Activated CD4-positive, CD25-positive, alpha-beta regulatory T cell treated with anti-CD3 and anti-CD28 coated beads, Interleukin-2, amount 50 U/mL, for 24 hours (primary cell): ENCODE data around the gene ANTKMT.
"Not testable (repeated sequence)": the region's sequence is repeated elsewhere in the genome, so short reads cannot be mapped to it uniquely, and the experiment has no call there.

Source experiments
- ATAC-seq, 2 donors: fragments of 150-1000 bp; cut with Tn5 transposase; one replicate each; pipeline ENCODE4 v1.10.0; 2021; ENCODE audit warnings: mild to moderate bottlenecking in 1 of 2, moderate library complexity in 1 of 2

Gene ANTKMT

GRCh38 chr16:743794-744500 is 23.0 kb downstream of the ANTKMT start:
- ATAC-seq: no peak

DNA sequence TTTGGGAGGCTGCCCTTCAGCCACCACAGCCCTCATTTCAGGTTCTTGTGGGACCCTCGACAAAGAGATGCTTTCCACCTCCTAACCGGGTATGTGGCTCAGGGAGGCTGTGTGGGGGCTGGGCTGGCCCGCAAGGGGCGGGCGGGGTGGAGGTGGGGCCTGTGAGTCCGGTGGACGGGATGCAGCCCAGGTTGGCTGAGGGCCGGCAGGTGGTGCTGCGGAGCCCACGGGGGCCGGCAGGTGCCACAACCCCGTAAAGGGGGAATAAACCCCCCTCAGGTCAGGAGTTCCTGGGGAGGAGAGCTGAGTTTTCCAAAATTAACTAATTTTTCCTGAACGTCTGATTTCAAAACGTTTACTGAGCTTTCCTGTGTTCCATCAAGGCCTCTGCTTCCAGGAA is 24.8 kb downstream of the ANTKMT start:
- no peak for ATAC-seq

DNA sequence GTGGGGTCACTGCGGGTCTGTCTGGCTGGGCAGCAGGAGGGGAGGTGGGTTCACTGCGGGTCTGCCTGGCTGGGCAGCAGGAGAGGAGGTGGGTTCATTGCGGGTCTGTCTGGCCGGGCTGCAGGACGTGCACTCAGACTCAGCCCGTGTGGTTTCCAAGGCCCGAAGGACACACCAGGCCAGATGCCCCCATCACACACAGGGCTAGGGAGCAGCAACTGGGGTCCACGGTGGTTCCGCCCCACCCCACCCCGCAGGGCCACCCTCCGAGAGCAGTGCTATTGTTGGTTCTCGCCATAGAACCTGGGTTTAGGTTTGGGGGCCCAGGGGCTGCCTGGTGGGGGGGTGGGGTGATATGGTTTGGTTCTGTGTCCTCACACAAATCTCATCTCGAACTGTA is 25.7 kb downstream of the ANTKMT start:
- ATAC-seq: no peak

DNA sequence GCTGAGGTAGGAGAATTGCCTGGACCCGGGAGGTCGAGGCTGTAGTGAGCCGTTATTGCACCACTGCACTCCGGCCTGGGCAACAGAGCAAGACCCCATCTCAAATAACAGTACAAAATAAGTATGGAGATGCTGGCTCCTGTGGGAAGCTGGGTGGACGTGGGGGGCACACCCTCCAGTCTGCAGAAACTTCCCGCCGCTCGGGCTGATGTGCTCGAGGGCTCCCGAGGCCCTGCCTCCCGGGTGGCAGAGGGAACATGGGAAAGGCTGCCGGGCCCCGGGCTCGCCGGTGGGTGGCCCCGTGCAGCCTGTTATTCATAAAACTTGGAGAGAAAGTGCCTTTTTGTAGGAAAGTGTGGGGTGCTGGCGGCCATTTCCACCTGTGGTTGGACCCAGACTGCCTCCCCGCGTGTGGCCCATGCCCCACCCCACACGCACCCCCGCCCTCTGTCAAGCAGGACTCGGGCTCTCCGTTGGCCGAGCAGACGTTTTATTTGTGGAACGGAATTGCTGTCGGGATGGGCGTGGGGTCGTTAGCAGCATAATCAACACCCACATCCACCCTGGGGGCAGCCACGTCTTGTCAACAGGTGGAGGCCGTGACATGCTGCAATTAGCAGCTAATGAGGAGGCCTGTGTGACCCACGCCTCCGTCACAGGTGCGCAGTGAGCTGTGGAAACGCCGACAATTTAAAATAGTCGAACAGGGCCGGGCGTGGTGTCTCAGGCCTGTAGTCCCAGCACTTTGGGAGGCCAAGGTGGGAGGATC is 27.2 kb downstream of the ANTKMT start:
- no peak for ATAC-seq

- no peak for ATAC-seq
Observed at GRCh38 chr16:749010-749409, 28.1 kb downstream of the ANTKMT start.

DNA sequence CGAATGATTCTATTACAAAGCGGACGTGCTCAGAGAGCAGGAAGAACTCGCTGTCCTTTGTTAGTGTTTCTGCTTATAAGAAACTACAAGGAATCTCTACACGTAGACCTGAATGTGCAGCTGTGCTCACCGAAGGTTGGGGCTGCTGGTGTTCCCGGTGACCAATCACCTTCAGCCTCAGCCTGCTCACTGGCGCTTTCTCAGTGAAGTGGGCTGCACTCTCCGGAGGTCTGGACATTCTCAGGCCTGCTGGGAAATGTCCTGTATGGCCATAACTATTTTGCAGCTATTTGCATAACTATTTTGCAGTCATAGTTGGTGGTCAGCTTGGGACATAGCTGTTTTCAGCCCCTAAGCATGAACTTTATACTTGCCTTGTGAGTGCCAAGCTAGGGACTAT is 29.5 kb downstream of the ANTKMT start:
- ATAC-seq: no peak

- no peak for ATAC-seq
Observed at GRCh38 chr16:751152-752006, 30.4 kb downstream of the ANTKMT start.

DNA sequence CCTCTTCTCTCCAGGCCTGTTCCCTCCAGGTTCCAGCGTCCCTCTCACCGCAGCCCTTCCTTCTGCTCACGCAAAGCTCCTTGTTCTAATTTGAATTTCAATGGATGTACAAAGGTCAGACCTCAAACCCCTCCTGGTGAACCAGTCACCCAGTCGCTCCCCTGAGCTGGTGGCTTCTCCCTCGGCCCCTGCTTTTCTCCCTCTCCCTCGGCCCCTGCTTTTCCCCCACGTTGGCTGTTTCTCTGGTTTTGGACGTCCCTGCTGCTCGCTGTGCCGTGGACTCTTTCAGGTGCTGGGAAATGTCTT is 31.0 kb downstream of the ANTKMT start:
- no peak for ATAC-seq

GRCh38 chr16:754121-754607 is 33.2 kb downstream of the ANTKMT start:
- ATAC-seq: not testable (repeated sequence)

DNA sequence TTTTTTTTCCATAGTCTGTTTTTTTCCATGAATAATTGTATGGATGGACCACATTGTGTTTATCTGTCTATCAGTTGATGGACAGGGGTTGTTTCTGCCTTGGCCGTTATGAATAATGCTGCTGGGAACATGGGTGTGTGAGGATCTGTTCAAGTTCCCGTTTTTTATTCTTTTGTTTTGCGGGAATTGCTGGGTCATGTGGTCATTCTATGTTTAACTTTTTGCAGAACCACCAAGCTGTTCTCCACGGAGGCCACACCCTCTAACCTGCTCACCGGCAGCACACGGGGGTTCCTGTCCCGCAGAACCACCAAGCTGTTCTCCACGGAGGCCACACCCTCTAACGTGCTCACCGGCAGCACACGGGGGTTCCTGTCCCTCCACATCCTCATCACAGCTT is 33.7 kb downstream of the ANTKMT start:
- ATAC-seq: no peak

DNA sequence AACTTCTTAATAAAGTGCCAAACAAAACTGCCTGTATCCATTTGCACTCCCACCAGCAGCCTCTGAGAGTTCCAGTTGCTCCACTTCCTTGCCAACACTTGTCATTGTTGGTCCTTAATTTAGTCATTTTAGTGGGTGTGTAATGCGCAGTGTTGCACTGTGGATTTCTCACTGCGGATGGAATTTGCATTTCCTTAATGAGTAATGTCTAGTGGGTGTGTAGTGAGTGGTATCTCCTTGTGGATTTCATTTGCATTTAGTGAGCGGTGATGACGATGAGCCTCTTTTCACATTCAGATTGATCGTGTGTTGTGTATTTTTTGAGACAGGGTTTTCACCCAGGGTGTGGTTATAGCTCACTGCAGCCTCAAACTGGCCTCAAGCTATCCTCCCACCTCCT is 35.5 kb downstream of the ANTKMT start:
- no peak for ATAC-seq

- no peak for ATAC-seq
Observed at GRCh38 chr16:759110-759910, 38.4 kb downstream of the ANTKMT start.

DNA sequence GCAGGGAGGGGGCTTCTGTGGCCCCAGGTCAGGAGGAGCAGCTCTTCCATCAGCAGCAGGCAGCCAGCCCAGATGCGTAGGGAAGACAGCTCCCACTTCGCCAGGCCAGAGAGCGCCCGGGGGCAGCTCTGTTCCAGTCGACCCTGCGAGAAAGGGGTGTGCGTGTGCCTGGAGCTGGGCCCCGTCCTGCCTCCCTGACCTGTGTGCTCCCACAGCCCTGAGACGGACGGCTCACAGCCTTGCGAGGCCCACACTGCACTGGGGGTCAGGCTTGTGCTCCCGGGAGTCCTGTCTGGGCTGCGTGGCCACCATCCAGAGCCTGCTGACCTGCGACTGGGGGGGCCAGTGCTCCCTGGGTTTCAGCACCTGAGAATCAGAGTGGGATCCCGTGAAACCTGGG is 39.1 kb downstream of the ANTKMT start:
- ATAC-seq: no peak

GRCh38 chr16:760545-761343 is 39.8 kb downstream of the ANTKMT start, which contains the start of gene MSLN:
TSS of gene MSLN (plus strand) at chr16:760734. CDS start at chr16:762681, 1,947 bp downstream.
- no peak for ATAC-seq

- no peak for ATAC-seq
Observed at GRCh38 chr16:761625-762513, 40.9 kb downstream of the ANTKMT start.

DNA sequence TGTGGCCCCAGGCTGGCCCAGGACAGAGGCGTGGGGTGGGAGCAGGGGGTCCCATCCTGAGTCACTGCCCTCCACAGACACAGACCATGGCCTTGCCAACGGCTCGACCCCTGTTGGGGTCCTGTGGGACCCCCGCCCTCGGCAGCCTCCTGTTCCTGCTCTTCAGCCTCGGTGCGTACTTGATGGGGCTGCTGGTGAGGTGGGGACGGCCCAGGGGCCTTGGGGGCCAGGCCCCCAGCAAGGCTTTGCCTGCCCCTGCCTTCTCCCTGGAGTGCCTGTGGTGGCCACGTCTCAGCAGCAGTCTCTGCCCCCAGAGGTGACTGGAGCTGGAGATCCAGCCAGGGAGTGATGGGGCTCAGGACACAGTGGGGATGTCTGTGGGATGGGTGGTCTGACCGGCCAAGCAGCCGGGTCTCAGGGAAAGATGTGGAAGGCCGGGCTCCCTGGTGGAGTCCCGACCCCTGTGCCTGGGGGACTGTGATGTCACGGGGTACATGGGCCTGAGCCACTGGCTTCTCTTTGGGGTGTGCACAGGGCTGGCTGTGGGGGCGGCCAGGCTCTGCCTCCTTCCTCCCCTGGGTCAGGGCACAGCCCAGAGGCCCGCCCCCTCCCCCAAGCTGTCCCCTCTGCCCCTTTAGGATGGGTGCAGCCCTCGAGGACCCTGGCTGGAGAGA is 41.8 kb downstream of the ANTKMT start:
- no peak for ATAC-seq

DNA sequence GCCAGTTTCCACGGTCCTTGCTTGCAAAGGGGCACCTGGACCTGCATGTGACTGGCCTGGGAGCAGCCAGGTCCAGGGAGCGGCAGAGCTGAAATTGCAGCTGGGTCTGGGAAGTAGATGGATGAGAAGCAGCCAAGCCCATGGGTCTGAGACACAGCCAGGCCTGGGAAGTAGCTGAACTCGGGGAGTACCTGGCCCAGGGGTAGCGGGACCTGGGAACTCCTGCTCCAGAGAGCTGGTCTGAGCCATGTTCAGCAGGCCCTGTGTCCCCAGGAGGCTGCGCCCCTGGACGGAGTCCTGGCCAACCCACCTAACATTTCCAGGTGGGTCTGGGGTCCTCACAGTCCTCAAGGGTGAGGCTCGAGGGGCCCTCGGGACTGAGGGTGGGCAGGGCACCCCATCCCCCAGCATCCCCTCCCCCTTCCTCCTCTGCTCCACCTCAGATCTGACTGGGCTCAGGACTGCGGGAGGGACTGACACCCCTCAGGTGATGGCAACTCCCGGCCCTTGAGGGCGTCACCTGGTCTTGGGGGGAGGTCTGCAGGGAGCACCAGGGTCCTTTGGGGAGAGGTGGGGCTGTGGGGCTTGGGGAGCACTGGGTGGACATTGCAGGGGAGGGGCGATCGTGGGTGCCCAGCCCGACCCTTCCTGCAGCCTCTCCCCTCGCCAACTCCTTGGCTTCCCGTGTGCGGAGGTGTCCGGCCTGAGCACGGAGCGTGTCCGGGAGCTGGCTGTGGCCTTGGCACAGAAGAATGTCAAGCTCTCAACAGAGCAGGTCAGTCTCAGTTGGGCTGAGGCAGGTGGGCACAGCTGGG is 42.6 kb downstream of the ANTKMT start:
- ATAC-seq: no peak

DNA sequence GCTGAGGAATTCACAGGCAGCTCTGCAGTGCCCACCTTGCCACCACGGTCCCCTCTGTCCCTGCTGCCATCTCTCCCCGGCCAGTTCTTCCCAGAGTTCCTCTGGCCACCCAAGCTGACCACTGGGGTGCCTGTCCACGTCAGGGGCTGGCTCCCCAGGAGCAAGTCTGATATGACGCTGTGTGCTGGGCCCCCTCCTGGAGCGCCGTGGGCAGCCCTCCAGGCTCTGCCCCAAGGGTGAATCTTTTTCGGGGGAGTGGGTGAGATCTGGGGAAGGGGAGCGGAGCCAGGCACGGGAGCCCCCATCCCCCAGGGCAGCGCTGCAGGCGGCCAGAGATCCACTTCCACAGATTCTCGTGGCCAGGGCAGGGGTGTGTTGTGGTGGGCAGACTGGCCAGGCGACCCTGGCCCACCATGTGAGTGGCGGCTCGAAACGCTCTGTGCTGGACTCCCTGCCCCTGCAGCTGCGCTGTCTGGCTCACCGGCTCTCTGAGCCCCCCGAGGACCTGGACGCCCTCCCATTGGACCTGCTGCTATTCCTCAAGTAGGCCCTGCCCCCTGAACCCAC is 43.3 kb downstream of the ANTKMT start:
- ATAC-seq: no peak
